GM21528 (cell line): ENCODE measurements around the gene MEGF6.

Source experiments
- ATAC-seq: cut with Tn5 transposase; IDR thresholded peaks from one replicate; pipeline ENCODE4 v1.9.1; 2021; ENCODE audit warnings: mild to moderate bottlenecking, moderate library complexity; ENCODE audit not compliant: unreplicated experiment, low FRiP score

Gene MEGF6

GRCh38 chr1:3609769-3610526, 1.4 kb downstream of the MEGF6 start:
- no peak for ATAC-seq

GRCh38 chr1:3609016-3609768, 2.1 kb downstream of the MEGF6 start:
- ATAC-seq, result no peak

GRCh38 chr1:3608154-3608553, 3.2 kb downstream of the MEGF6 start:
- no peak for ATAC-seq

GRCh38 chr1:3607703-3608065, 3.6 kb downstream of the MEGF6 start:
- no peak for ATAC-seq

- ATAC-seq, result no peak
Observed at GRCh38 chr1:3606779-3607702, 4.3 kb downstream of the MEGF6 start.

GRCh38 chr1:3604997-3605823, 6.1 kb downstream of the MEGF6 start:
- no peak for ATAC-seq

GRCh38 chr1:3604468-3604974, 6.8 kb downstream of the MEGF6 start:
- no peak for ATAC-seq

GRCh38 chr1:3603571-3604467, 7.5 kb downstream of the MEGF6 start:
- no peak for ATAC-seq

- ATAC-seq, result no peak
Observed at GRCh38 chr1:3603156-3603555, 8.2 kb downstream of the MEGF6 start.

- ATAC-seq, result no peak
Observed at GRCh38 chr1:3602375-3602774, 8.9 kb downstream of the MEGF6 start.

GRCh38 chr1:3601743-3602142, 9.6 kb downstream of the MEGF6 start:
- ATAC-seq, result no peak

- no peak for ATAC-seq
Observed at GRCh38 chr1:3600354-3600753, 11.0 kb downstream of the MEGF6 start.

GRCh38 chr1:3599816-3600215, 11.5 kb downstream of the MEGF6 start:
- ATAC-seq, result no peak

- no peak for ATAC-seq
Observed at GRCh38 chr1:3599286-3599811, 12.0 kb downstream of the MEGF6 start.

GRCh38 chr1:3598522-3599285, 12.6 kb downstream of the MEGF6 start:
- ATAC-seq, result no peak

GRCh38 chr1:3598051-3598491, 13.2 kb downstream of the MEGF6 start:
- ATAC-seq, result no peak

GRCh38 chr1:3597599-3597964, 13.7 kb downstream of the MEGF6 start:
- no peak for ATAC-seq
